HEK293 (cell line): Measurements from ENCODE around the gene UBE2D2.

Experiments
- CTCF ChIA-PET: fragments of 350-600 bp; formaldehyde crosslinking; extraction: SDS; loops from one replicate; lab custom pipeline; 2021; ENCODE audit warnings: antibody characterized with exemption; lab: Yijun Ruan, JAX
- POLR2A ChIA-PET: fragments of 300-600 bp; formaldehyde crosslinking; extraction: SDS; loops from one replicate; lab custom pipeline; 2020; ENCODE audit warnings: antibody characterized with exemption, inconsistent platforms; lab: Yijun Ruan, JAX
- H3K27ac ChIP-seq: fragments of 200-500 bp; sonication (Bioruptor generic); 2 replicates; pipeline ENCODE4 v1.5.1; 2014; ENCODE audit warnings: low read depth, low read length, control low read depth, inconsistent platforms; ENCODE audit errors: extremely low read depth
- H3K36me3 ChIP-seq, 2 experiments: fragments of 200-500 bp in 1 of 2; sonication (Bioruptor generic) in 1 of 2; 1 replicate in 1 of 2; 2 replicates in 1 of 2; pipeline ENCODE4 v1.5.1; 2014 to 2017; ENCODE audit warnings: inconsistent platforms in 2 of 2, low read length in 2 of 2; ENCODE audit not compliant: control insufficient read depth in 2 of 2, insufficient read depth in 1 of 2
- H3K4me1 ChIP-seq: fragments of 200-500 bp; sonication (Bioruptor generic); 2 replicates; pipeline ENCODE4 v1.5.1; 2014; ENCODE audit warnings: mild to moderate bottlenecking, low read length, inconsistent platforms; ENCODE audit not compliant: control insufficient read depth, insufficient read depth
- H3K4me3 ChIP-seq: 2 replicates; pipeline ENCODE4 v1.5.1; 2011; ENCODE audit warnings: low read depth, mild to moderate bottlenecking, control low read depth, low read length, moderate library complexity
- H3K9me3 ChIP-seq: fragments of 200-500 bp; sonication (Bioruptor generic); 2 replicates; pipeline ENCODE4 v1.5.1; 2014; ENCODE audit warnings: low read depth, low read length, inconsistent platforms; ENCODE audit not compliant: control insufficient read depth, insufficient read depth
- GLI4 ChIP-seq: fragments of 450-650 bp; formaldehyde crosslinking; IDR thresholded peaks from 2 replicates; pipeline ENCODE4 v1.5.1; 2016; ENCODE audit warnings: missing biosample characterization, missing genetic modification characterization
- GLIS1 ChIP-seq: fragments of 450-650 bp; formaldehyde crosslinking; IDR thresholded peaks from 2 replicates; pipeline ENCODE4 v1.5.1; 2016; ENCODE audit warnings: missing biosample characterization, missing genetic modification characterization
- KLF10 ChIP-seq: fragments of 450-650 bp; IDR thresholded peaks from 2 replicates; pipeline ENCODE4 v1.5.1; 2018; ENCODE audit warnings: missing biosample characterization, mild to moderate bottlenecking, missing genetic modification characterization
- KLF9 ChIP-seq: fragments of 450-650 bp; formaldehyde crosslinking; IDR thresholded peaks from 2 replicates; pipeline ENCODE4 v1.5.1; 2016; ENCODE audit warnings: missing biosample characterization, missing genetic modification characterization, low read depth
- MZF1 ChIP-seq: fragments of 450-650 bp; formaldehyde crosslinking; IDR thresholded peaks from 2 replicates; pipeline ENCODE4 v1.5.1; 2017; ENCODE audit warnings: missing biosample characterization, missing genetic modification characterization, borderline replicate concordance
- TRIM28 ChIP-seq: IDR thresholded peaks from 2 replicates; pipeline ENCODE4 v1.6.1; 2011; ENCODE audit warnings: low read length, control low read depth, borderline replicate concordance
- YY1 ChIP-seq: fragments of 450-650 bp; formaldehyde crosslinking; IDR thresholded peaks from 2 replicates; pipeline ENCODE4 v1.5.1; 2018; ENCODE audit warnings: missing biosample characterization, missing genetic modification characterization
- ZBTB48 ChIP-seq: fragments of 450-650 bp; formaldehyde crosslinking; IDR thresholded peaks from 2 replicates; pipeline ENCODE4 v1.5.1; 2016; ENCODE audit warnings: missing biosample characterization, missing genetic modification characterization
- ZBTB7A ChIP-seq: fragments of 450-650 bp; formaldehyde crosslinking; IDR thresholded peaks from 2 replicates; pipeline ENCODE4 v1.5.1; 2016; ENCODE audit warnings: low read depth, missing biosample characterization, missing genetic modification characterization
- ZFP3 ChIP-seq: fragments of 450-650 bp; formaldehyde crosslinking; IDR thresholded peaks from 2 replicates; pipeline ENCODE4 v1.5.1; 2016; ENCODE audit warnings: low read depth, missing biosample characterization, missing genetic modification characterization
- ZIC2 ChIP-seq: fragments of 450-650 bp; formaldehyde crosslinking; IDR thresholded peaks from 2 replicates; pipeline ENCODE4 v1.5.1; 2016; ENCODE audit warnings: missing biosample characterization, missing genetic modification characterization
- ZNF302 ChIP-seq: fragments of 450-650 bp; formaldehyde crosslinking; IDR thresholded peaks from 2 replicates; pipeline ENCODE4 v1.5.1; 2016; ENCODE audit warnings: missing biosample characterization, missing genetic modification characterization, low read depth
- ZNF324 ChIP-seq: fragments of 450-650 bp; formaldehyde crosslinking; IDR thresholded peaks from 2 replicates; pipeline ENCODE4 v1.5.1; 2016; ENCODE audit warnings: missing biosample characterization, missing genetic modification characterization
- ZNF791 ChIP-seq: fragments of 450-650 bp; formaldehyde crosslinking; IDR thresholded peaks from 2 replicates; pipeline ENCODE4 v1.5.1; 2016; ENCODE audit warnings: missing biosample characterization, missing genetic modification characterization
- ZXDB ChIP-seq: fragments of 450-650 bp; formaldehyde crosslinking; IDR thresholded peaks from 2 replicates; pipeline ENCODE4 v1.5.1; 2016; ENCODE audit warnings: missing biosample characterization, missing genetic modification characterization
- TF ChIP-seq, protein P1 (sequence below): fragments of 450-650 bp; formaldehyde crosslinking; optimal IDR thresholded peaks from 2 replicates; pipeline ENCODE3; 2016; ENCODE audit warnings: missing biosample characterization, mild to moderate bottlenecking, missing genetic modification characterization
- TF ChIP-seq, protein P2 (sequence below): fragments of 450-650 bp; formaldehyde crosslinking; IDR thresholded peaks from 2 replicates; pipeline ENCODE4 v1.5.1; 2016; ENCODE audit warnings: missing biosample characterization, missing genetic modification characterization

Gene UBE2D2

GRCh38 chr5:139517683-139518564 is 43.2 kb upstream of the UBE2D2 start (continued):
- TF ChIP-seq KLF10 (tag by site-specific recombination) (peak; percentile 62; the same call in 1 of the 2 replicates), ZBTB7A (tag by site-specific recombination) (peak; percentile 85), YY1 (tag by site-specific recombination) (peak; percentile 87), KLF9 (tag by site-specific recombination) (peak; percentile 47), ZNF791 (tag by site-specific recombination) (peak; percentile 7; the same call in 1 of the 2 replicates), ZNF302 (tag by site-specific recombination) (no peak; the same call in 1 of the 2 replicates), ZXDB (tag by site-specific recombination) (peak; percentile 90), ZBTB48 (tag by site-specific recombination) (peak; percentile 89), ZIC2 (tag by site-specific recombination) (peak; percentile 84), ZFP3 (no peak), ZNF324 (tag by site-specific recombination) (peak; percentile 98), GLI4 (tag by site-specific recombination) (peak; percentile 83; the same call in 1 of the 2 replicates), MZF1 (tag by site-specific recombination) (no peak)
- TF ChIP-seq, protein P1, sequence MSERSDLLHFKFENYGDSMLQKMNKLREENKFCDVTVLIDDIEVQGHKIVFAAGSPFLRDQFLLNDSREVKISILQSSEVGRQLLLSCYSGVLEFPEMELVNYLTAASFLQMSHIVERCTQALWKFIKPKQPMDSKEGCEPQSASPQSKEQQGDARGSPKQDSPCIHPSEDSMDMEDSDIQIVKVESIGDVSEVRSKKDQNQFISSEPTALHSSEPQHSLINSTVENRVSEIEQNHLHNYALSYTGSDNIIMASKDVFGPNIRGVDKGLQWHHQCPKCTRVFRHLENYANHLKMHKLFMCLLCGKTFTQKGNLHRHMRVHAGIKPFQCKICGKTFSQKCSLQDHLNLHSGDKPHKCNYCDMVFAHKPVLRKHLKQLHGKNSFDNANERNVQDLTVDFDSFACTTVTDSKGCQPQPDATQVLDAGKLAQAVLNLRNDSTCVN (tag by site-specific recombination) = peak; percentile 78
- TF ChIP-seq, all 188 proteins: peak for 96

GRCh38 chr5:139523635-139524445 is 37.3 kb upstream of the UBE2D2 start:
- Histone ChIP-seq H3K9me3 (no peaks in the 10 kb centered on the region), H3K4me3 (no peak overlapping the region)
- POLR2A ChIA-PET = no interaction called here
- TF ChIP-seq TRIM28 = no peak
- peak; percentile 65 for TF ChIP-seq GLIS1
- TF ChIP-seq, all 188 proteins: peak for 1
- CTCF ChIA-PET = interaction anchor here (0.6 to 1.3 kb wide), 4 partner anchors 9 to 333 kb away, joined by 3 to 5 read pairs (median 4); no protein-coding TSS in a partner anchor
- Histone ChIP-seq H3K27ac (no peak overlapping the region), H3K4me1 (no peaks in the 10 kb centered on the region), H3K36me3 (no peaks in the 10 kb centered on the region)

DNA sequence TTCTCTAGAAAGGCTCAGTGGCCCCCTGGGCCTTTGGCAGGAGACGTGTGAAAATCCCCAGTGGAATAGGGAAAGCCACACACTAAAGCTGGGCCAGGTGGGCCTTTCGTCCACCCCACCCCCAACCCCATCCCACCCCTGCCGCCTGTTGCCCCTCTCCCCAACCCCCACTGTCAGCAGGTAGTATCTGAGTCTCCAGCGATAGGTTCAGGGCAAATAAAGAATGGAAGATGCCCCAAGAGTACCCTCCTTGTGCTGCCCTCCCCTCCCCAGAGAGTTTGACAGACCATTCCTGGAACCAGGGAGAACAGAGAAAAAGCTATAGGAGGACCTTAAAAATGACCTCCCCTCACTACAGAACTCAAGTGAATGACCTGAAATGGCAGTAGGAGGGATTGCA is 36.7 kb upstream of the UBE2D2 start:
- CTCF ChIA-PET = interaction anchor here (0.7 to 1.3 kb wide), 3 partner anchors 11 to 105 kb away, joined by 3 to 5 read pairs (median 4); no protein-coding TSS in a partner anchor
- H3K9me3 ChIP-seq = no peaks in the 10 kb centered on the region
- no peak overlapping the region for H3K4me3 ChIP-seq
- H3K36me3 ChIP-seq = no peaks in the 10 kb centered on the region
- 0 out of 2 replicates have a peak, but pooled peaks have one; percentile 0 for TF ChIP-seq GLIS1
- TF ChIP-seq, protein P2, sequence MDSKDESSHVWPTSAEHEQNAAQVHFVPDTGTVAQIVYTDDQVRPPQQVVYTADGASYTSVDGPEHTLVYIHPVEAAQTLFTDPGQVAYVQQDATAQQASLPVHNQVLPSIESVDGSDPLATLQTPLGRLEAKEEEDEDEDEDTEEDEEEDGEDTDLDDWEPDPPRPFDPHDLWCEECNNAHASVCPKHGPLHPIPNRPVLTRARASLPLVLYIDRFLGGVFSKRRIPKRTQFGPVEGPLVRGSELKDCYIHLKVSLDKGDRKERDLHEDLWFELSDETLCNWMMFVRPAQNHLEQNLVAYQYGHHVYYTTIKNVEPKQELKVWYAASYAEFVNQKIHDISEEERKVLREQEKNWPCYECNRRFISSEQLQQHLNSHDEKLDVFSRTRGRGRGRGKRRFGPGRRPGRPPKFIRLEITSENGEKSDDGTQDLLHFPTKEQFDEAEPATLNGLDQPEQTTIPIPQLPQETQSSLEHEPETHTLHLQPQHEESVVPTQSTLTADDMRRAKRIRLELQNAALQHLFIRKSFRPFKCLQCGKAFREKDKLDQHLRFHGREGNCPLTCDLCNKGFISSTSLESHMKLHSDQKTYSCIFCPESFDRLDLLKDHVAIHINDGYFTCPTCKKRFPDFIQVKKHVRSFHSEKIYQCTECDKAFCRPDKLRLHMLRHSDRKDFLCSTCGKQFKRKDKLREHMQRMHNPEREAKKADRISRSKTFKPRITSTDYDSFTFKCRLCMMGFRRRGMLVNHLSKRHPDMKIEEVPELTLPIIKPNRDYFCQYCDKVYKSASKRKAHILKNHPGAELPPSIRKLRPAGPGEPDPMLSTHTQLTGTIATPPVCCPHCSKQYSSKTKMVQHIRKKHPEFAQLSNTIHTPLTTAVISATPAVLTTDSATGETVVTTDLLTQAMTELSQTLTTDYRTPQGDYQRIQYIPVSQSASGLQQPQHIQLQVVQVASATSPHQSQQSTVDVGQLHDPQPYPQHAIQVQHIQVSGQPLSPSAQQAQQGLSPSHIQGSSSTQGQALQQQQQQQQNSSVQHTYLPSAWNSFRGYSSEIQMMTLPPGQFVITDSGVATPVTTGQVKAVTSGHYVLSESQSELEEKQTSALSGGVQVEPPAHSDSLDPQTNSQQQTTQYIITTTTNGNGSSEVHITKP (tag by site-specific recombination) = no peak
- no peak overlapping the region for H3K27ac ChIP-seq
- POLR2A ChIA-PET = no interaction called here
- no peaks in the 10 kb centered on the region for H3K4me1 ChIP-seq
